Prostate gland (tissue), 2 donors: ENCODE results near the gene FRYL.

Experiments
- POLR2A ChIP-seq: fragments of 450-650 bp; IDR thresholded peaks from one replicate; pipeline ENCODE4 v1.6.1; 2016; ENCODE audit warnings: antibody characterized with exemption, mild to moderate bottlenecking
- POLR2AphosphoS5 ChIP-seq: sonication (generic); formaldehyde crosslinking; IDR thresholded peaks from one replicate; pipeline ENCODE4 v1.6.1; 2017; ENCODE audit warnings: antibody characterized with exemption
- TF ChIP-seq, protein P1 (sequence below), 4 experiments: fragments of 200-600 bp in 2 of 4; fragments of 450-650 bp in 2 of 4; sonication (generic) in 2 of 4; IDR thresholded peaks; 1 replicate in 3 of 4; 2 replicates in 1 of 4; pipeline ENCODE4 v1.5.1; 2016 to 2019; ENCODE audit warnings: antibody characterized with exemption in 4 of 4, mild to moderate bottlenecking in 2 of 4, moderate library complexity in 2 of 4

DNA sequence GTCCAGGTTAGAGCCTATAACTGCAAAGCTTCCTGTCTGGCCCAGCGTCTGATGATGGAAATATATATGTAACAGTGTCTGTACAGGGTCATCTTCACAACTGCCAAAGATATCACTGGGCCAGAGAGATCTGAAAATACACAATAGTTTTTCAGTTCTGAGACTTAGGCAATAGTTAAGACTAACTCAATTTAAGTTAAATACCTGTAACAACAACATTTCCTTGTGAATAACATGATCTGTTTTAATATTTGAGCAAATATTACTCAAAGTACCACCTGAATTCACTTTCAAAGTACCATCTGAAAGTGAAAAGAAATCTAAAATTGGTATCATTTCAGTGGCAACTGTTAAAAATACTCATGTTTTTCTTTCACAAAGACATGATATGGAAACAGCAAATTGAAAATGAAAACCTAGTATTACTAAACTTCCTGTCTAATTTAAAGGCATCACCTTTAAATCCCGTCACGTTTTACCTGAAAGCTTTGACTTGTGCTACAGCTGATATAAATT lies 280.5 kb downstream of the FRYL start:
- TF ChIP-seq, protein P1, sequence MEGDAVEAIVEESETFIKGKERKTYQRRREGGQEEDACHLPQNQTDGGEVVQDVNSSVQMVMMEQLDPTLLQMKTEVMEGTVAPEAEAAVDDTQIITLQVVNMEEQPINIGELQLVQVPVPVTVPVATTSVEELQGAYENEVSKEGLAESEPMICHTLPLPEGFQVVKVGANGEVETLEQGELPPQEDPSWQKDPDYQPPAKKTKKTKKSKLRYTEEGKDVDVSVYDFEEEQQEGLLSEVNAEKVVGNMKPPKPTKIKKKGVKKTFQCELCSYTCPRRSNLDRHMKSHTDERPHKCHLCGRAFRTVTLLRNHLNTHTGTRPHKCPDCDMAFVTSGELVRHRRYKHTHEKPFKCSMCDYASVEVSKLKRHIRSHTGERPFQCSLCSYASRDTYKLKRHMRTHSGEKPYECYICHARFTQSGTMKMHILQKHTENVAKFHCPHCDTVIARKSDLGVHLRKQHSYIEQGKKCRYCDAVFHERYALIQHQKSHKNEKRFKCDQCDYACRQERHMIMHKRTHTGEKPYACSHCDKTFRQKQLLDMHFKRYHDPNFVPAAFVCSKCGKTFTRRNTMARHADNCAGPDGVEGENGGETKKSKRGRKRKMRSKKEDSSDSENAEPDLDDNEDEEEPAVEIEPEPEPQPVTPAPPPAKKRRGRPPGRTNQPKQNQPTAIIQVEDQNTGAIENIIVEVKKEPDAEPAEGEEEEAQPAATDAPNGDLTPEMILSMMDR (IDR thresholded peaks at IDR 0.05): no peak
- no peak for TF ChIP-seq POLR2AphosphoS5
- TF ChIP-seq POLR2A: no peak
